ENCODE data around the gene PXYLP1.

GRCh38 chr3:141261472-141262307, 30.1 kb downstream of the PXYLP1 start:
- TF ChIP-seq CTCF (IDR thresholded peaks at IDR 0.05), result no peak
- TF ChIP-seq EZH2phosphoT487 (IDR thresholded peaks at IDR 0.05), result no peak
